GM13976 (cell line): Measurements from ENCODE around the gene GSN.

Experiments used
- DNase-seq: peaks from one replicate; pipeline ENCODE4 v3.0.0; 2012; ENCODE audit warnings: low spot score
- CTCF ChIP-seq: IDR thresholded peaks from 2 replicates; pipeline ENCODE4 v1.5.1; 2012; ENCODE audit warnings: borderline replicate concordance, mild to moderate bottlenecking; ENCODE audit not compliant: insufficient read depth; ENCODE audit errors: extremely low read depth, missing control alignments, control extremely low read depth
- in situ Hi-C: fragments of 300-500 bp; cut with MboI; formaldehyde crosslinking; loops from one replicate; pipeline ENCODE4 v1.12.0; 2022; ENCODE audit warnings: low sequenced_read_pairs, mixed read lengths, inconsistent platforms; ENCODE audit not compliant: unreplicated experiment

The GSN gene

GRCh38 chr9:121303456-121304451 lies 35.8 kb downstream of the GSN start:
- DNase-seq: no peak
- no peak for TF ChIP-seq CTCF
- in situ Hi-C loops: no loop called here

GRCh38 chr9:121304707-121305106 lies 36.7 kb downstream of the GSN start:
- TF ChIP-seq CTCF: no peak
- in situ Hi-C loops: no loop called here
- DNase-seq: no peak

- in situ Hi-C loops: no loop called here
- no peak for TF ChIP-seq CTCF
Observed at GRCh38 chr9:121305269-121305994, 37.5 kb downstream of the GSN start.

GRCh38 chr9:121307976-121308375 lies 40.0 kb downstream of the GSN start:
- no peak for TF ChIP-seq CTCF
- in situ Hi-C loops: no loop called here
- DNase-seq: no peak

More at GRCh38 chr9:121305269-121305994, 37.5 kb downstream of the GSN start:
- DNase-seq: no peak

- TF ChIP-seq CTCF: no peak
- DNase-seq: no peak
- in situ Hi-C loops: no loop called here
Observed at GRCh38 chr9:121308765-121309164, 40.8 kb downstream of the GSN start.

- in situ Hi-C loops: no loop called here
Observed at GRCh38 chr9:121309171-121309570, 41.2 kb downstream of the GSN start.

More at GRCh38 chr9:121309171-121309570, 41.2 kb downstream of the GSN start:
- no peak for DNase-seq
- no peak for TF ChIP-seq CTCF
